Loucy (cell line): ENCODE measurements around the gene COL1A1.

ENCODE experiments used
- EZH2phosphoT487 ChIP-seq: fragments of 200-600 bp; IDR thresholded peaks from 2 replicates; pipeline ENCODE4 v1.6.1; 2018; ENCODE audit warnings: antibody characterized with exemption, mild to moderate bottlenecking, moderate library complexity, borderline replicate concordance
- TF ChIP-seq, protein P1 (sequence below): fragments of 200-600 bp; sonication (generic); conservative IDR thresholded peaks from 2 replicates; pipeline ENCODE4 v1.5.1; 2014; ENCODE audit warnings: mild to moderate bottlenecking, antibody characterized with exemption, low read length

DNA sequence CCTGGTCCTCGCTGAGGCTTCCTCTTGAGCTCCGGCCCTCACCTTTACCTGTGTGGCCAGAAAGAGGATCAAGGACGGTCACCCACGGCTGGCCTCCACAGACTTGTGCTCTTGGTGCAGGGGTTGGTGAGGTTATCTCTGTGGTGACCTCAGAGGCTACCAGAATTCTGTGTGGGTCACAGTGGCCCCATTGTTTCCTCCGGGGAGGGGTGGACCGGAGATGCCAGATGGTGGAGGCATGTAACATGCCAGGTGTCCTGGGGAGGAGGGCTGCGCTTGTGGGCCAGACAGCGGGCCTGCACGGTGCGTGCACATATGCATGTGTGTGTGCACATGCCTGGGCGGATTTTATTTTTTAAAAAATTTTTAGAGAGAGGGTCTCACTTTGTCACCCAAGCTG lies 29.3 kb downstream of the COL1A1 start:
- TF ChIP-seq, protein P1, sequence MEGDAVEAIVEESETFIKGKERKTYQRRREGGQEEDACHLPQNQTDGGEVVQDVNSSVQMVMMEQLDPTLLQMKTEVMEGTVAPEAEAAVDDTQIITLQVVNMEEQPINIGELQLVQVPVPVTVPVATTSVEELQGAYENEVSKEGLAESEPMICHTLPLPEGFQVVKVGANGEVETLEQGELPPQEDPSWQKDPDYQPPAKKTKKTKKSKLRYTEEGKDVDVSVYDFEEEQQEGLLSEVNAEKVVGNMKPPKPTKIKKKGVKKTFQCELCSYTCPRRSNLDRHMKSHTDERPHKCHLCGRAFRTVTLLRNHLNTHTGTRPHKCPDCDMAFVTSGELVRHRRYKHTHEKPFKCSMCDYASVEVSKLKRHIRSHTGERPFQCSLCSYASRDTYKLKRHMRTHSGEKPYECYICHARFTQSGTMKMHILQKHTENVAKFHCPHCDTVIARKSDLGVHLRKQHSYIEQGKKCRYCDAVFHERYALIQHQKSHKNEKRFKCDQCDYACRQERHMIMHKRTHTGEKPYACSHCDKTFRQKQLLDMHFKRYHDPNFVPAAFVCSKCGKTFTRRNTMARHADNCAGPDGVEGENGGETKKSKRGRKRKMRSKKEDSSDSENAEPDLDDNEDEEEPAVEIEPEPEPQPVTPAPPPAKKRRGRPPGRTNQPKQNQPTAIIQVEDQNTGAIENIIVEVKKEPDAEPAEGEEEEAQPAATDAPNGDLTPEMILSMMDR: no peak
- TF ChIP-seq EZH2phosphoT487: no peak
